ENCODE results near the gene TRMT61A. TPM values are rescaled to one million over a fixed set of nuclear protein-coding genes. Genes with fewer than 3 reads are reported as not detected.

Gene TRMT61A
- total RNA-seq, 1 experiment from 2014 or later, result 14.9 TPM

GRCh38 chr14:103480595-103480994, 48.4 kb upstream of the TRMT61A start:
- no peak overlapping the region for H3K4me2 ChIP-seq (ENCODE audit: low read length)
- H2AFZ ChIP-seq (ENCODE audit: low read depth, low read length, poor library complexity, severe bottlenecking), result no peak overlapping the region
- RAD21 ChIA-PET (ENCODE audit: low non-redundant PET in 1 of 2, low total read pairs in 2 of 2, uncharacterized antibody in 2 of 2, unreplicated experiment in 2 of 2), result no interaction called here
- H3K27me3 ChIP-seq (ENCODE audit: insufficient read depth, low read length), result no peaks in the 10 kb centered on the region
- H3K79me2 ChIP-seq (ENCODE audit: insufficient read depth, low read length), result no peaks in the 10 kb centered on the region
- no peak overlapping the region for H3K4me3 ChIP-seq (replicated peaks in 1 of 2; ENCODE audit: low read depth in 1 of 2, low read length in 2 of 2)
- H3K9ac ChIP-seq (ENCODE audit: low read length), result no peak overlapping the region
- H4K20me1 ChIP-seq (ENCODE audit: insufficient read depth), result no peaks in the 10 kb centered on the region
- H3K4me1 ChIP-seq (ENCODE audit: control insufficient read depth in 1 of 2, insufficient read depth in 2 of 2, low read length in 2 of 2), result peaks cover 0 to 6% of the 10 kb centered on the region in 2 experiments; a peak in 1 of 4 replicates
- CTCF ChIA-PET, result no interaction called here
- H3K9me3 ChIP-seq (ENCODE audit: control insufficient read depth in 1 of 2, insufficient read depth in 1 of 2, low read depth in 1 of 2, low read length in 2 of 2), result no peaks in the 10 kb centered on the region
- intact Hi-C loops (cut with micrococcal nuclease), result no loop called here
- peaks cover 35 to 38% of the 10 kb centered on the region in 2 experiments for H3K36me3 ChIP-seq (ENCODE audit: control insufficient read depth in 1 of 2, insufficient read depth in 2 of 2, low read length in 2 of 2)
- no peak for ATAC-seq
- no peaks in the 10 kb centered on the region for H3K9me2 ChIP-seq (ENCODE audit: insufficient read depth)
- DNase-seq (ENCODE audit: low read depth, low spot score), result no peak
- no TSS peak for BruUV-seq (replicated peaks)
- H3K27ac ChIP-seq (ENCODE audit: low read depth, low read length), result no peak overlapping the region
- TF ChIP-seq FOSL1 (IDR thresholded peaks at IDR 0.05; ENCODE audit: low read depth) (no peak), ZFX (IDR thresholded peaks at IDR 0.05) (no peak), YY1 (IDR thresholded peaks at IDR 0.05; ENCODE audit: extremely low read depth, insufficient replicate concordance, low read depth, low read length) (no peak), REST (IDR thresholded peaks at IDR 0.05; ENCODE audit: low read depth) (no peak), RAD21 (IDR thresholded peaks at IDR 0.05; ENCODE audit: low read depth) (no peak), EZH2 (IDR thresholded peaks at IDR 0.05) (no peak), SRF (IDR thresholded peaks at IDR 0.05; ENCODE audit: low read depth) (no peak), SIN3A (IDR thresholded peaks at IDR 0.05; ENCODE audit: low read depth) (no peak), ZNF274 (IDR thresholded peaks at IDR 0.05; ENCODE audit: low read depth, low read length) (no peak), CEBPB (IDR thresholded peaks at IDR 0.05; ENCODE audit: low read depth) (no peak), EGR1 (IDR thresholded peaks at IDR 0.05; ENCODE audit: low read depth) (no peak), JUND (IDR thresholded peaks at IDR 0.05) (no peak), EZH2phosphoT487 (IDR thresholded peaks at IDR 0.05; ENCODE audit: borderline replicate concordance) (no peak), SP1 (IDR thresholded peaks at IDR 0.05; ENCODE audit: low read depth) (no peak), POLR2AphosphoS5 (IDR thresholded peaks at IDR 0.05; ENCODE audit: low read depth, low read length) (no peak), MAX (IDR thresholded peaks at IDR 0.05) (no peak), ELF1 (IDR thresholded peaks at IDR 0.05; ENCODE audit: borderline replicate concordance, low read depth) (no peak)
- TF ChIP-seq, protein P1, sequence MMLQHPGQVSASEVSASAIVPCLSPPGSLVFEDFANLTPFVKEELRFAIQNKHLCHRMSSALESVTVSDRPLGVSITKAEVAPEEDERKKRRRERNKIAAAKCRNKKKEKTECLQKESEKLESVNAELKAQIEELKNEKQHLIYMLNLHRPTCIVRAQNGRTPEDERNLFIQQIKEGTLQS (IDR thresholded peaks at IDR 0.05), result no peak
- TF ChIP-seq, protein P2, sequence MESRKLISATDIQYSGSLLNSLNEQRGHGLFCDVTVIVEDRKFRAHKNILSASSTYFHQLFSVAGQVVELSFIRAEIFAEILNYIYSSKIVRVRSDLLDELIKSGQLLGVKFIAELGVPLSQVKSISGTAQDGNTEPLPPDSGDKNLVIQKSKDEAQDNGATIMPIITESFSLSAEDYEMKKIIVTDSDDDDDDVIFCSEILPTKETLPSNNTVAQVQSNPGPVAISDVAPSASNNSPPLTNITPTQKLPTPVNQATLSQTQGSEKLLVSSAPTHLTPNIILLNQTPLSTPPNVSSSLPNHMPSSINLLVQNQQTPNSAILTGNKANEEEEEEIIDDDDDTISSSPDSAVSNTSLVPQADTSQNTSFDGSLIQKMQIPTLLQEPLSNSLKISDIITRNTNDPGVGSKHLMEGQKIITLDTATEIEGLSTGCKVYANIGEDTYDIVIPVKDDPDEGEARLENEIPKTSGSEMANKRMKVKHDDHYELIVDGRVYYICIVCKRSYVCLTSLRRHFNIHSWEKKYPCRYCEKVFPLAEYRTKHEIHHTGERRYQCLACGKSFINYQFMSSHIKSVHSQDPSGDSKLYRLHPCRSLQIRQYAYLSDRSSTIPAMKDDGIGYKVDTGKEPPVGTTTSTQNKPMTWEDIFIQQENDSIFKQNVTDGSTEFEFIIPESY (IDR thresholded peaks at IDR 0.05; ENCODE audit: extremely low read depth, insufficient replicate concordance, low read length), result no peak
- POLR2A ChIA-PET, result no interaction called here
